Adrenal gland (tissue), 12 donors: ENCODE results near the gene SURF4. TPM values are rescaled to one million over a fixed set of nuclear protein-coding genes. Genes with fewer than 3 reads are reported as not detected.

Source experiments
- DNase-seq, 7 donors: peaks; one replicate each; pipeline ENCODE4 v3.0.0-alpha.2; 2019 to 2020
- H3K27ac ChIP-seq, 5 donors: fragments of 200-600 bp; sonication (generic) in 4 of 5; 1 replicate in 3 of 5; 2 replicates in 2 of 5; pipeline versions ENCODE4 v1.5.1 to v1.8.0; 2016 to 2020; ENCODE audit warnings: mild to moderate bottlenecking in 1 of 5
- H3K27me3 ChIP-seq: fragments of 200-600 bp; 2 replicates; pipeline ENCODE4 v1.8.0; 2021
- H3K36me3 ChIP-seq, 2 donors: fragments of 200-600 bp; replicated peaks in 1 of 2; 1 replicate in 1 of 2; 2 replicates in 1 of 2; pipeline versions ENCODE4 v1.5.1 to v1.8.0; 2018 to 2022
- H3K4me1 ChIP-seq, 2 donors: fragments of 200-600 bp; replicated peaks in 1 of 2; 1 replicate in 1 of 2; 2 replicates in 1 of 2; pipeline versions ENCODE4 v1.5.1 to v1.8.0; 2018 to 2021
- H3K4me3 ChIP-seq, 4 donors: fragments of 200-600 bp; sonication (generic) in 3 of 4; one replicate each; pipeline ENCODE4 v1.5.1; 2016 to 2018
- H3K9me3 ChIP-seq, 3 donors: fragments of 200-600 bp; sonication (generic) in 1 of 3; replicated peaks in 1 of 3; 1 replicate in 2 of 3; 2 replicates in 1 of 3; pipeline versions ENCODE4 v1.5.1 to v1.8.0; 2016 to 2021
- CTCF ChIP-seq, 6 experiments: fragments of 450-650 bp in 4 of 6; fragments of 200-600 bp in 2 of 6; sonication (generic) in 1 of 6; IDR thresholded peaks; 1 replicate in 5 of 6; 2 replicates in 1 of 6; pipeline versions ENCODE4 v1.5.1 to v1.8.0; 2016 to 2021; ENCODE audit warnings: antibody characterized with exemption in 6 of 6, mild to moderate bottlenecking in 2 of 6, moderate library complexity in 1 of 6
- POLR2A ChIP-seq, 2 donors: fragments of 450-650 bp; IDR thresholded peaks; one replicate each; pipeline ENCODE4 v1.6.1; 2017; ENCODE audit warnings: antibody characterized with exemption in 2 of 2, mild to moderate bottlenecking in 2 of 2, moderate library complexity in 1 of 2
- WGBS, 4 donors: extraction: QIAGEN DNeasy Blood & Tissue Kit in 2 of 4; methylation state at CpG; one replicate each; pipeline versions ENCODE4 v1.1.5 to v1.1.7; 2013 to 2017; 5-methylcytosine and 5-hydroxymethylcytosine counted together
- intact Hi-C, 2 donors: fragments of 100-400 bp; cut with DNase I; formaldehyde crosslinking; loops; one replicate each; pipeline versions ENCODE4 v1.14.1 to v1.15.0; 2022 to 2023
- polyA plus RNA-seq, 3 donors: library from polyadenylated mRNA; stranded (reverse); fragments of 200-250 nt in 2 of 3; fragments of 350-450 nt in 1 of 3; fragmentation: Illumina TruSeq in 1 of 3; extraction: RNeasy Lipid Tissue Mini Kit (QIAGEN cat#74804) in 1 of 3; gene quantifications; one replicate each; pipeline ENCODE4 v1.2.3, GENCODE V29; 2013 to 2014
- total RNA-seq, 9 donors: library from RNA; depleted of rRNA in 4 of 9; stranded (reverse); fragments of >200 nt in 4 of 9; fragments of 120-200 nt in 1 of 9; fragmentation: NEBNext Ultra II Directional in 1 of 9; extraction: Animal tissue kit (Norgen Biotek cat#: 25700) in 1 of 9; gene quantifications; one replicate each; pipeline versions ENCODE4 v1.1.0 to v1.2.4, GENCODE V29; 2013 to 2023
- donor health status: healthy with polysubstance abuse.
- donor health status: Bipolar disorder and iron deficiency.
- donor health status: DM: yes; HTN: yes; CAD: no.
- donor health status: DM: no; HTN: no; CAD: no.
- donor health status: DM: no; HTN: no; CAD: no.
- donor health status: DM: yes; HTN: yes; CAD: no.

Gene SURF4
- total and polyA plus RNA-seq, 12 donors, result 43.4 to 340 (median 177) TPM

DNA sequence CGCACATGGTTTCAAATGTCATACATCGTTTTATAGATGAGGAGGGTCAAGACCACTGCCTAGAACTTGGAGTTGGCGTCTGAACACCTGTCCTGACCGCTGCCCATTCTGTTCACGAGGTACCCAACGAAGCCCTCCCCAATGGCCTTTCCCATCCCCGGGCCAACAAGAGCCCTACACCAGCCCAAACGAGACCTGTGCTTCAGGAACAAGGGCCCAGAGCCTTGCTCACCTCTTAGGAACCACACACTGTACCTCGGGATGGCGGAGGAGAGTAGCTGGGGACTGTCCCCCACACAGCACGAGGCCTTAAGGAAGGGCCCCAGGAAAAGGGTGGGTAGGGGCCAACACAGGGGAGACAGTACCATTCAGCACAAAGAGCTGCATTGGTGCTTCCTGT, 42.8 kb downstream of the SURF4 start:
- Histone ChIP-seq H3K4me1 (peaks cover 23% of the 10 kb centered on the region in 2 donors), H3K36me3 (peaks cover 0 to 39% of the 10 kb centered on the region in 2 donors), H3K4me3 (no peak overlapping the region), H3K27me3 (no peaks in the 10 kb centered on the region), H3K27ac (no peak overlapping the region), H3K9me3 (no peaks in the 10 kb centered on the region)
- peak in 4 of 7 donors; percentile 11 to 47 (median 18) for DNase-seq
- intact Hi-C loops, result loop anchor here (5.0 kb wide), 2 partner anchors 96 to 151 kb away; no protein-coding TSS in a partner anchor
- no peak for TF ChIP-seq POLR2A (IDR thresholded peaks at IDR 0.05)
- TF ChIP-seq CTCF (IDR thresholded peaks at IDR 0.05), result no peak
- 85 to 89% (median 88%) methylated on average over 7 to 11 of the region's 11 CpGs for WGBS, 4 donors

DNA sequence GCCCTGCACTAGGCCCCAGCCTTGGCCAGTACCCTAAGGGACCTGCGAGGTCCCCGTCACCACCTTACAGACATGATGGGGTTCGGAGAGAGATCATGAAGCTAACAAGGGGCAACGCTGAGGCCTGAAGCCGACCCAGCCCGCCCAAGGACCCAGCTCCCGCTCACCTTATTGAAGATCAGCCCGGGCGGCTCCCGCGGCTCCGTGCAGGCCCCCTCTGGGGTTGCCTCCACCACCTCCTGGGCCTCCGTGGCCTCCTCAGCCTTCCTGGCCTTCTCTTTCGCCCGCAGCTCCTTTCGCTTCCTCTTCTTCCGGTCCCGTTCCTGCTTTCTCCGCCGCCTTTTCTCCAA, 43.5 kb downstream of the SURF4 start:
- Histone ChIP-seq H3K36me3 (peaks cover 0 to 39% of the 10 kb centered on the region in 2 donors), H3K4me3 (no peak overlapping the region), H3K27me3 (no peaks in the 10 kb centered on the region), H3K9me3 (no peaks in the 10 kb centered on the region), H3K27ac (no peak overlapping the region), H3K4me1 (peaks cover 23% of the 10 kb centered on the region in 2 donors)
- WGBS, 4 donors, result 83 to 91% (median 86%) methylated on average over 16 to 20 of the region's 20 CpGs
- intact Hi-C loops, result loop anchor here (5.0 kb wide), 2 partner anchors 95 to 150 kb away; no protein-coding TSS in a partner anchor
- TF ChIP-seq POLR2A (IDR thresholded peaks at IDR 0.05) (no peak), CTCF (IDR thresholded peaks at IDR 0.05) (no peak)
- peak in 2 of 7 donors; percentile 12 to 17 for DNase-seq

GRCh38 chr9:133331641-133332380, 44.0 kb downstream of the SURF4 start:
- Histone ChIP-seq H3K4me3 (no peak overlapping the region), H3K36me3 (peaks cover 0 to 39% of the 10 kb centered on the region in 2 donors), H3K27me3 (no peaks in the 10 kb centered on the region), H3K9me3 (no peaks in the 10 kb centered on the region), H3K4me1 (peaks cover 20 to 23% of the 10 kb centered on the region in 2 donors), H3K27ac (no peak overlapping the region)
- DNase-seq, result peak in 4 of 7 donors; percentile 12 to 49 (median 20)
- WGBS, 4 donors, result 92 to 97% (median 94%) methylated on average over 44 to 57 of the region's 57 CpGs
- intact Hi-C loops, result loop anchor here (5.0 kb wide), 2 partner anchors 95 to 150 kb away; no protein-coding TSS in a partner anchor
- no peak for TF ChIP-seq POLR2A (IDR thresholded peaks at IDR 0.05)
- TF ChIP-seq CTCF (IDR thresholded peaks at IDR 0.05), result no peak

DNA sequence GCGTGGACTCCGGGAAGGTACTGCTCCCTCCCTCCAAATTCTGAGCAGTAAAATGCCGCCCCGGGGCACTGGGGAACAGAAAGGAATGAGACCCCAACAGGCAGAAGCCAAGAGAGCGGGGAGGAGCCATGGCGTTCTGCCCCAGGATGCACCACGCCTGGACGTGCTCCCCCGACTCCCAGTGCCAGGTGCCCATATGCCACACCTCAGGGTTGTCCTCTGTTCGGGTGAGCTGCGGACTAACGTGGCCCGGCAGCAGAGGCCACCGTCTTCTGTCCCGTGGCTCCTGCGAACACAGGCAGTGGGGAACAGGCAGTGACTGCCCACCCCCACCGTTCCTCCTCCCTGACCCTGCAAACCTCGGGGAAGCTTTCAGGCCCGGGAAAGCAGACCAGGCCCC, 44.6 kb downstream of the SURF4 start:
- H3K9me3 ChIP-seq, result no peaks in the 10 kb centered on the region
- peak in 3 of 7 donors; percentile 13 to 53 (median 21) for DNase-seq
- H3K4me3 ChIP-seq, result no peak overlapping the region
- peaks cover 0 to 39% of the 10 kb centered on the region in 2 donors for H3K36me3 ChIP-seq
- no peak for TF ChIP-seq CTCF (IDR thresholded peaks at IDR 0.05)
- no peak for TF ChIP-seq POLR2A (IDR thresholded peaks at IDR 0.05)
- no peak overlapping the region for H3K27ac ChIP-seq
- intact Hi-C loops, result loop anchor here (5.0 kb wide), 2 partner anchors 94 to 149 kb away; no protein-coding TSS in a partner anchor
- H3K27me3 ChIP-seq, result no peaks in the 10 kb centered on the region
- peaks cover 14 to 17% of the 10 kb centered on the region in 2 donors for H3K4me1 ChIP-seq
- 83 to 89% (median 86%) methylated on average over 18 to 19 of the region's 19 CpGs for WGBS, 4 donors
